Pancreas (tissue), 10 donors: Measurements from ENCODE around the gene SOS2. TPM values are rescaled to one million over a fixed set of nuclear protein-coding genes. Genes with fewer than 3 reads are reported as not detected.

ENCODE experiments used
- ATAC-seq, 4 donors: fragments of 200-7000 bp; cut with Tn5 transposase; one replicate each; pipeline versions ENCODE4 v1.8.0 to v1.9.1; 2020; ENCODE audit warnings: mild to moderate bottlenecking in 4 of 4, moderate library complexity in 4 of 4
- DNase-seq, 6 donors: peaks; one replicate each; pipeline ENCODE4 v3.0.0-alpha.2; 2020
- FAIRE-seq: peaks from 2 replicates; lab custom pipeline; 2012; peaks lifted over from hg19 to GRCh38; lab: Jason Lieb, UNC
- H3K27ac ChIP-seq, 4 donors: fragments of 200-600 bp; sonication (generic); 1 replicate in 3 of 4; 2 replicates in 1 of 4; pipeline versions ENCODE4 v1.5.0 to v1.8.0; 2020
- H3K27me3 ChIP-seq, 4 donors: fragments of 200-600 bp; one replicate each; pipeline ENCODE4 v1.8.0; 2021
- H3K36me3 ChIP-seq, 3 donors: fragments of 200-600 bp; sonication (generic) in 1 of 3; one replicate each; pipeline versions ENCODE4 v1.5.0 to v1.8.0; 2020 to 2021
- H3K4me1 ChIP-seq, 3 donors: fragments of 200-600 bp; one replicate each; pipeline ENCODE4 v1.8.0; 2021
- H3K4me3 ChIP-seq, 4 donors: fragments of 200-600 bp; sonication (generic) in 2 of 4; one replicate each; pipeline versions ENCODE4 v1.5.0 to v1.8.0; 2020 to 2021
- H3K9me3 ChIP-seq, 4 donors: fragments of 200-600 bp; one replicate each; pipeline ENCODE4 v1.8.0; 2021
- WGBS, 2 donors: extraction: QIAGEN DNeasy Blood & Tissue Kit; methylation state at CpG; one replicate each; pipeline ENCODE4 v1.1.7; 2013; 5-methylcytosine and 5-hydroxymethylcytosine counted together
- intact Hi-C, 3 donors: fragments of 100-400 bp; cut with DNase I; formaldehyde crosslinking; loops; one replicate each; pipeline versions ENCODE4 v1.11.1 to v1.14.2; 2022
- polyA plus RNA-seq, 2 donors: library from polyadenylated mRNA; stranded (reverse); fragments of 200-250 nt; gene quantifications; one replicate each; pipeline ENCODE4 v1.2.3, GENCODE V29; 2013
- total RNA-seq, 6 donors: library from RNA; stranded (reverse); fragmentation: NEBNext Ultra II Directional in 4 of 6; extraction: Animal tissue kit (Norgen Biotek cat#: 25700) in 4 of 6; gene quantifications; one replicate each; pipeline versions ENCODE4 v1.2.1 to v1.2.4, GENCODE V29; 2021 to 2023
- TF ChIP-seq, protein P1 (sequence below), 4 donors: fragments of 200-600 bp; sonication (generic) in 3 of 4; IDR thresholded peaks; one replicate each; pipeline versions ENCODE4 v1.5.0 to v1.8.0; 2021; ENCODE audit warnings: antibody characterized with exemption in 4 of 4
- donor health status: healthy with polysubstance abuse.
- donor health status: DM: no; HTN: no; CAD: no; lungs with moderate emphysema.
- donor health status: DM: no; HTN: no; CAD: no.
- donor health status: control.
- donor health status: control.
- donor health status: Bipolar disorder and iron deficiency.
- donor health status: DM: yes; HTN: yes; CAD: no.
- donor health status: DM: no; HTN: no; CAD: no.
- donor health status: DM: no; HTN: no; CAD: no.
- donor health status: DM: yes; HTN: yes; CAD: no.

Gene SOS2
- total and polyA plus RNA-seq, 8 donors: 4.2 to 19.9 (median 10.7) TPM

DNA sequence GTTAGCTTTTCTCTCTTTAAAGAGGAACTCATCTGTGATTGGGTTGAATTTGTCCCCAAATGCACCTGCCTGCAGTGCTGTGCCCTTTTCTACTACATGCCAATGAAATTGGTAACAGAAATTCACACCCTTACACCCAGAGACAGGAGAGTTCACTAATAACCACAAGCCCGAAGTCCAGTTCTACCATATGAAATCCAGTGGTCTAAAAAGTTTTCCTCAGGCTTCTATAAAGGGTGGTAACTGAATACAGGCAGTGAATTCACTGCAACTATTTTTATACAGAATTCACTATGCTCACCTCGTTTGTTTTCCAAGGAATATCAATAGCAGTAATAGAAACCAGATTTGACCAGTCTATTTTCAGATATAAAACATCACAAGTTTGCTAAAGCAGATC lies 31.5 kb upstream of the SOS2 start:
- Histone ChIP-seq H3K4me1 (no peaks in the 10 kb centered on the region), H3K27ac (no peak overlapping the region), H3K4me3 (no peak overlapping the region), H3K36me3 (no peaks in the 10 kb centered on the region), H3K27me3 (no peaks in the 10 kb centered on the region), H3K9me3 (no peaks in the 10 kb centered on the region)
- 76 to 79% methylated on average over 2 of the region's 2 CpGs for WGBS, 2 donors
- FAIRE-seq (no peak), DNase-seq (no peak), ATAC-seq (no peak)
- TF ChIP-seq, protein P1, sequence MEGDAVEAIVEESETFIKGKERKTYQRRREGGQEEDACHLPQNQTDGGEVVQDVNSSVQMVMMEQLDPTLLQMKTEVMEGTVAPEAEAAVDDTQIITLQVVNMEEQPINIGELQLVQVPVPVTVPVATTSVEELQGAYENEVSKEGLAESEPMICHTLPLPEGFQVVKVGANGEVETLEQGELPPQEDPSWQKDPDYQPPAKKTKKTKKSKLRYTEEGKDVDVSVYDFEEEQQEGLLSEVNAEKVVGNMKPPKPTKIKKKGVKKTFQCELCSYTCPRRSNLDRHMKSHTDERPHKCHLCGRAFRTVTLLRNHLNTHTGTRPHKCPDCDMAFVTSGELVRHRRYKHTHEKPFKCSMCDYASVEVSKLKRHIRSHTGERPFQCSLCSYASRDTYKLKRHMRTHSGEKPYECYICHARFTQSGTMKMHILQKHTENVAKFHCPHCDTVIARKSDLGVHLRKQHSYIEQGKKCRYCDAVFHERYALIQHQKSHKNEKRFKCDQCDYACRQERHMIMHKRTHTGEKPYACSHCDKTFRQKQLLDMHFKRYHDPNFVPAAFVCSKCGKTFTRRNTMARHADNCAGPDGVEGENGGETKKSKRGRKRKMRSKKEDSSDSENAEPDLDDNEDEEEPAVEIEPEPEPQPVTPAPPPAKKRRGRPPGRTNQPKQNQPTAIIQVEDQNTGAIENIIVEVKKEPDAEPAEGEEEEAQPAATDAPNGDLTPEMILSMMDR (IDR thresholded peaks at IDR 0.05): no peak
- intact Hi-C loops: no loop called here

DNA sequence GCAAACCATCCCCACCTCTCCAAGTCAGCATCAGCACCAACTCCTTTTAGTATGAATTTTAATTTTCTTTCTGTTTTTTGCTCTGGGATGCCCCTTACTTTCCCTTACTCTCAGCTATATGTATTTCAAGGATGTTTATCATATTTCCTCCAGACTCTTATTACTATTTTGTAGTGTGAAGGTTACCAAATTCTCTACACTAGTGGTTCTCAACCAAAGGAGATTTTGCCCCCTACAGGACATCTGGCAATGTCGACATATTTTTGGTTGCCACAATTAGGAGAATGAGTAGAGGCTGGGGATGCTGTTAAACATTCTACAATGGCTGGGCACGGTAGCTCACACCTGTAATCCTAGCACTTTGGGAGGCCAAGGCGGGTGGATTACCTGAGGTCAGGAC lies 29.1 kb upstream of the SOS2 start:
- no peak overlapping the region for H3K27ac ChIP-seq
- H3K4me1 ChIP-seq: no peaks in the 10 kb centered on the region
- H3K4me3 ChIP-seq: no peak overlapping the region
- TF ChIP-seq, protein P1 (IDR thresholded peaks at IDR 0.05): no peak
- no peak for DNase-seq
- intact Hi-C loops: no loop called here
- 40 to 43% methylated on average over 3 of the region's 3 CpGs for WGBS, 2 donors
- no peak for FAIRE-seq
- peak in 2 of 4 donors; percentile 52 to 58 for ATAC-seq
- H3K27me3 ChIP-seq: no peaks in the 10 kb centered on the region
- H3K9me3 ChIP-seq: no peaks in the 10 kb centered on the region
- H3K36me3 ChIP-seq: no peaks in the 10 kb centered on the region

DNA sequence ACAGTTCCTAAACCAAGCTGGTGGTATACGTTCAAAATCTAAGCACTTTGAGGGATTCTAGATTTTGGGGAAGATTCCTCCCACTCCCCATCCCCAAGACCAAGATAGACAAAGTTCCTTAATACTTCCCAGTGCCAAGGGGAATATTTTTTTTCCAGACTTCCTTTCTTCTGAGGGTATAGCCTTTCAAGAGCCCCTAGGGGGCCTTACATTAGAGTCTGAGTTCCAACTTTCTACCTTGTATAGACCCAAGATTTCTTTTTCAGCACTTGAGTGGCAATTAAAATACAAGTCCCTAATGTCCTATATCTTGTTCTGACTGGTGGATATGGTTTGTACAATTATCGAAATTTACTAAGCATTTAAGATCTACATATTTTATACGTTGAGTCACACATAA lies 28.7 kb upstream of the SOS2 start:
- Histone ChIP-seq H3K27ac (no peak overlapping the region), H3K36me3 (no peaks in the 10 kb centered on the region), H3K9me3 (no peaks in the 10 kb centered on the region), H3K27me3 (no peaks in the 10 kb centered on the region), H3K4me3 (no peak overlapping the region), H3K4me1 (no peaks in the 10 kb centered on the region)
- TF ChIP-seq, protein P1 (IDR thresholded peaks at IDR 0.05): no peak
- 72 to 82% methylated on average over 3 of the region's 3 CpGs for WGBS, 2 donors
- DNase-seq: no peak
- ATAC-seq: no peak
- intact Hi-C loops: no loop called here
- no peak for FAIRE-seq

GRCh38 chr14:50257732-50258131 lies 26.4 kb upstream of the SOS2 start:
- H3K27me3 ChIP-seq: no peaks in the 10 kb centered on the region
- no peak for ATAC-seq
- no peak overlapping the region for H3K4me3 ChIP-seq
- no peak for DNase-seq
- no peaks in the 10 kb centered on the region for H3K9me3 ChIP-seq
- no peak overlapping the region for H3K27ac ChIP-seq
- WGBS, 2 donors: 71 to 77% methylated on average over 2 of the region's 2 CpGs
- H3K36me3 ChIP-seq: no peaks in the 10 kb centered on the region
- H3K4me1 ChIP-seq: no peaks in the 10 kb centered on the region
- no peak for FAIRE-seq
- TF ChIP-seq, protein P1 (IDR thresholded peaks at IDR 0.05): no peak
- intact Hi-C loops: no loop called here

DNA sequence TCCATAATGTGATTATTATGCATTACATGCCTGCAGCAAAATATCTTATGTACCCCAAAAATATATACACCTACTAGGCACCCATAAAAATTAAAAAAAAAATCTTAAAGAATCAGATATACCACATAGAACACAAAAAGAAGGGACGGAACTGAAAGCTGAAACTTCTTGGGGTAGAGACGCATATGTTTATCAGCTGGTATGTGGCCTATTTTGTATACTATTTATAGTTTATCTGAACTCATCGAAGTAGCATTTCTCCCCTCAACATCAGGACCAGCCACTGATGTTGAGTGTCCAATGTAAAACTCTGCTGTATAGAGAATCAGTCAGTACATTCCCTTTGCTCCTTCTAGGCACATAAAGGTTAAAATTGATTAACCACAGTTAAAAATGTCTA lies 22.9 kb upstream of the SOS2 start:
- H3K4me1 ChIP-seq: no peaks in the 10 kb centered on the region
- no peaks in the 10 kb centered on the region for H3K36me3 ChIP-seq
- no peak overlapping the region for H3K4me3 ChIP-seq
- FAIRE-seq (no peak), ATAC-seq (no peak), DNase-seq (no peak)
- H3K27me3 ChIP-seq: no peaks in the 10 kb centered on the region
- WGBS, 2 donors: 94 to 98% methylated on average over 3 of the region's 3 CpGs
- no peak overlapping the region for H3K27ac ChIP-seq
- H3K9me3 ChIP-seq: no peaks in the 10 kb centered on the region
- intact Hi-C loops: no loop called here
- TF ChIP-seq, protein P1 (IDR thresholded peaks at IDR 0.05): no peak
